ENCODE measurements around the gene LRCOL1. TPM values are rescaled to one million over a fixed set of nuclear protein-coding genes. Genes with fewer than 3 reads are reported as not detected.

Gene LRCOL1
- total and polyA plus RNA-seq, 2 of the 8 experiments (the other 6 are each of a cell fraction or from before 2014, with no cell fraction given), result not detected

GRCh38 chr12:132631666-132632065 lies 21.3 kb upstream of the LRCOL1 start (continued):
- TF ChIP-seq JUN (IDR thresholded peaks at IDR 0.05; ENCODE audit: low read depth, low read length), result no peak

Measured in H1 (cell line).